ENCODE data around the gene FAM177B. TPM values are rescaled to one million over a fixed set of nuclear protein-coding genes. Genes with fewer than 3 reads are reported as not detected.
"Not testable (repeated sequence)": the region's sequence is repeated elsewhere in the genome, so short reads cannot be mapped to it uniquely, and the experiment has no call there.

Gene FAM177B
- polyA plus RNA-seq, 1 experiment, result not detected

DNA sequence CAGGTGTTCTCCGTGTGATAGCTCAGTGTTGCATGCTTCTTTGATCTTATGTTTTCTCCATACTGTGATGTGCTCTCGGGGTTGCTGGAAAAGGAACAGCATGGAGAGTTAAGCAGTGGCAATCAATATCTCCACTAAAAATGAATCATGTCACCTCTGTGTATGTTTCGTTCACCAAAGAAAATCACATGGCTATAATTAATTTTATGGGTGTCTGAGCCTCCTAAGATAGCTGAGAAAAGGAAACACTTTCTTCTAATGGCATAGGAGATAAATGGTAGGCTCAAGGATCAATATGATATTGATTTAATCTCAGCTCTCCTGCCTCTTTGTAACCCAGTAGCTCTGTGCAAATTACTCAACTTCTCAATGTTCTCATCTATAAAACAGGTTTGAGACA, 14.3 kb downstream of the FAM177B start:
- no peaks in the 10 kb centered on the region for H3K27me3 ChIP-seq (ENCODE audit: control insufficient read depth, insufficient read depth, low read length)
- ChIA-PET POLR2A (no interaction called here), CTCF (interaction anchor here (1.4 to 2.3 kb wide), 5 partner anchors 15 to 339 kb away, joined by 3 to 11 read pairs (median 6); partner anchors contain the start of gene FAM177B)
- H3K4me3 ChIP-seq (ENCODE audit: low read depth, low read length), result no peak overlapping the region
- TF ChIP-seq, protein P1, sequence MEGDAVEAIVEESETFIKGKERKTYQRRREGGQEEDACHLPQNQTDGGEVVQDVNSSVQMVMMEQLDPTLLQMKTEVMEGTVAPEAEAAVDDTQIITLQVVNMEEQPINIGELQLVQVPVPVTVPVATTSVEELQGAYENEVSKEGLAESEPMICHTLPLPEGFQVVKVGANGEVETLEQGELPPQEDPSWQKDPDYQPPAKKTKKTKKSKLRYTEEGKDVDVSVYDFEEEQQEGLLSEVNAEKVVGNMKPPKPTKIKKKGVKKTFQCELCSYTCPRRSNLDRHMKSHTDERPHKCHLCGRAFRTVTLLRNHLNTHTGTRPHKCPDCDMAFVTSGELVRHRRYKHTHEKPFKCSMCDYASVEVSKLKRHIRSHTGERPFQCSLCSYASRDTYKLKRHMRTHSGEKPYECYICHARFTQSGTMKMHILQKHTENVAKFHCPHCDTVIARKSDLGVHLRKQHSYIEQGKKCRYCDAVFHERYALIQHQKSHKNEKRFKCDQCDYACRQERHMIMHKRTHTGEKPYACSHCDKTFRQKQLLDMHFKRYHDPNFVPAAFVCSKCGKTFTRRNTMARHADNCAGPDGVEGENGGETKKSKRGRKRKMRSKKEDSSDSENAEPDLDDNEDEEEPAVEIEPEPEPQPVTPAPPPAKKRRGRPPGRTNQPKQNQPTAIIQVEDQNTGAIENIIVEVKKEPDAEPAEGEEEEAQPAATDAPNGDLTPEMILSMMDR (IDR thresholded peaks at IDR 0.05; ENCODE audit: insufficient read depth, low read depth, low read length), result no peak
- no peaks in the 10 kb centered on the region for H3K36me3 ChIP-seq (ENCODE audit: control insufficient read depth, insufficient read depth, low read length)
- DNase-seq (ENCODE audit: low read depth), result no peak

DNA sequence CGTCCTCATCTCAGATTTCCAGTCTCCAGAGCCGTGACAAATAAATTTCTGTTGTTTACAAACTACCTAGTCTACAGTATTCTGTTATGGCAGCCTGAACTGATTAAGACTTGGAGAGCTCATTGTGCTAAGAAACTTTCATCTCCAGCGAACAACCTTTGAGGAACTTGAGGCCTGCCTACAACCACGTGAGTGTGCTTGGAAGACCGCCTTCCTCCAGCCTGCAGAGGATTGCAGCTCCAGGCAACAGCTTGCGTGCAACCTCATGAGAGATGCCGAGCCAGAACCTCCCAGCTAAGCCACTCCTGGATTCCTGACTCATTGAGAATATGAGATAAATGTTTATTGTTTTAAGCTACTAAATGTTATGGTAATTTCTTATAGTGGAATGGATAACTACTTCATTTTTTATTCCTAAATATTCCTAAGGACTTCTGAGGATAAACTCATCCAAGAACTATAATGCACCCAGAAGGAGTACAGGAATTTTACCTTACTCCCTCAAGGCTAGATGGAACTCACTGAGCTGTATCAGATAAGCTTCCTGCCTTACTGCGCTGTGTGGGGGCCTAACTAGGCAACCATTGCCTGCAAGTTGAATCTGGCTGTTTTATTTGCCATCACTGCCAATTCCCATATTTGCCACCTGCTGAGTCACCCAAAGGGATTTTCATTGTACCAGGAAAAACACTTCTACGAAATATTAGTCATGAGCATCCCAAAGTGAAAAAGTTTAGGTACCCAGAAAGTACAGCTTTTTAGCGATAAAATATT, 17.6 kb downstream of the FAM177B start:
- ChIA-PET CTCF (interaction anchor here (0.6 to 1.1 kb wide), 3 partner anchors 11 to 18 kb away, joined by 3 read pairs; partner anchors contain the start of gene FAM177B), POLR2A (no interaction called here)
- Histone ChIP-seq H3K4me3 (ENCODE audit: low read depth, low read length) (no peak overlapping the region), H3K27me3 (ENCODE audit: control insufficient read depth, insufficient read depth, low read length) (no peaks in the 10 kb centered on the region), H3K36me3 (ENCODE audit: control insufficient read depth, insufficient read depth, low read length) (no peaks in the 10 kb centered on the region)
- peak; percentile 98 for DNase-seq (ENCODE audit: low read depth)
- TF ChIP-seq, protein P1 (IDR thresholded peaks at IDR 0.05; ENCODE audit: insufficient read depth, low read depth, low read length), result no peak

DNA sequence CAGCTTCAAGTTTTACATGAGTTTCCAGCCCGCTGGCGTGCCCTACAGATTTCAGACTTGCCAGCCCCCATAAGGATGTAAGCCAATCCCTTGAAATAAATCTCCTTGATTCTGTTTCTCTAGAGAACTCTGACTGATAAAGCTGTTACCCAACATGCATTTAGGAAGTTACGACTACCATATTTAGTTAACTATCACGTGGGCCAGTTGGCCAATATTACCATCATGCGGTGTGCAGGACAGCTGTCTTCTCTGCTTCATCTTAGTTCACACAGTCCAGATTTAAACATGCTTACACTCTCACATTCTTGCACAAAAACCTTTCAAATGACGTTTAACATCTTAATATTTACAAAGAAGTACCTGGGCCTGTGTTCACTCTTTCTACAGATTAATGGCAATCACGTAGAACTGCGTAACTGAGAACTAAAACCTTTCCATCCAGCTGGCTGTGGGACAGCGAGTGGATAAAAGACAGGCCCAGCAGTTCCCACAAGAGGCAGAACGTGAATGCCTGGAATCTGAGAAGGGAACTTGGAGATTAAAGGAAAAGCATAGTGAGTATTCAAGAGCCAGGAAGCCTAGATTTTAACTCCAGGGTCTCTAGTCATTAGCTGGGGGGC, 20.8 kb downstream of the FAM177B start:
- POLR2A ChIA-PET, result no interaction called here
- H3K27me3 ChIP-seq (ENCODE audit: control insufficient read depth, insufficient read depth, low read length), result no peaks in the 10 kb centered on the region; the same call in 1 of the 2 replicates
- no peak for DNase-seq (ENCODE audit: low read depth)
- H3K36me3 ChIP-seq (ENCODE audit: control insufficient read depth, insufficient read depth, low read length), result no peaks in the 10 kb centered on the region
- CTCF ChIA-PET, result interaction anchor here (1.4 kb wide), 1 partner anchor 11 kb away, joined by 4 read pairs; no protein-coding TSS in a partner anchor
- H3K4me3 ChIP-seq (ENCODE audit: low read depth, low read length), result no peak overlapping the region
- TF ChIP-seq, protein P1 (IDR thresholded peaks at IDR 0.05; ENCODE audit: insufficient read depth, low read depth, low read length), result no peak

DNA sequence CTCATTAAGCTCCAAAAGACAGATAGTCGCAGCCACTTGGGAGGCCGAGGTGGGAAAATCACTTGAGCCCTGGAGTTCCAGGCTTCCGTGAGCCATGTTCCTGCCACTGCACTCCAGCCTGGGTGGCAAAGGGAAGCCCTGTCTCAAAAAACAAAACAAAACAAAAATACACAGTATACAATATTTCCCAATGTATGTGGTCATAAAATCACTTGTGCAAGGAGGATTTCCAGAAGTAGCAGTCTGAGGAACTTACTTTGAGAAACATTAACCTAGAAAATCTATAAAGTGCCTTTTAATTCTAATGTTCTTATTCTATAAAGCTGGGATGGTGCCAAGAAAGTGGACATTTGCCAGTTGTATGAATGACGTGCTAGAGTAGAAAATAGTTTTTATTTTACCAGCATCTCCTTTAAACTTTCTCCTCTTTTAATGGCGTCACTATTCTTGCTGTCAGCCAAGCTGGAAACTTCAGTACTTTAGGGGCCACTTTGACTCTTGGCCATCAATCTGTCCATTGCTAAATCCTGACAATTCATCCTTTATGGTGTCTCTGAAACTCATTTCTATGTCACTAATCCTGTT, 22.5 kb downstream of the FAM177B start:
- CTCF ChIA-PET, result no interaction called here
- no peaks in the 10 kb centered on the region for H3K36me3 ChIP-seq (ENCODE audit: control insufficient read depth, insufficient read depth, low read length)
- POLR2A ChIA-PET, result no interaction called here
- no peak for DNase-seq (ENCODE audit: low read depth)
- no peak overlapping the region for H3K4me3 ChIP-seq (ENCODE audit: low read depth, low read length)
- TF ChIP-seq, protein P1 (IDR thresholded peaks at IDR 0.05; ENCODE audit: insufficient read depth, low read depth, low read length), result no peak
- no peaks in the 10 kb centered on the region; the same call in 1 of the 2 replicates for H3K27me3 ChIP-seq (ENCODE audit: control insufficient read depth, insufficient read depth, low read length)

DNA sequence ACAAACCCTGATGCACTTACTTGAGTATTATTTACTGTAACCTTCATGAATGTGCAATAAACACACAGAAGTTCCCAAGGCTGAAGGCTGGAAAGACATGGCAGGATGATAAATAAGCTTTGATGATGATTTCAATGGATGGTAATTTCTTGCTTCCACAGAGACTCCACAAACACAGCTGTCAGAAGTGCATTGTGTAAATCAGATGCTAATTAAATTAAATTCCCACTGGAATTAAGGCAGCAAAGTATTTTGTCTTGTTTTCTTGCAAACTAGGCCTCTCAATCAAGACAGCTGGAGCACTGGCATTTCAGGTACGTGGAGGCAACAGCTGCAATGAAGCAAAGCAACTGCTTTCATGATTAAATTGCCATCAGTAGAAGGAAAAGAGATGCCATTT, 24.1 kb downstream of the FAM177B start:
- Histone ChIP-seq H3K36me3 (ENCODE audit: control insufficient read depth, insufficient read depth, low read length) (no peaks in the 10 kb centered on the region), H3K27me3 (ENCODE audit: control insufficient read depth, insufficient read depth, low read length) (no peaks in the 10 kb centered on the region; the same call in 1 of the 2 replicates), H3K4me3 (ENCODE audit: low read depth, low read length) (no peak overlapping the region)
- ChIA-PET POLR2A (no interaction called here), CTCF (no interaction called here)
- no peak for DNase-seq (ENCODE audit: low read depth)
- TF ChIP-seq, protein P1 (IDR thresholded peaks at IDR 0.05; ENCODE audit: insufficient read depth, low read depth, low read length), result no peak

DNA sequence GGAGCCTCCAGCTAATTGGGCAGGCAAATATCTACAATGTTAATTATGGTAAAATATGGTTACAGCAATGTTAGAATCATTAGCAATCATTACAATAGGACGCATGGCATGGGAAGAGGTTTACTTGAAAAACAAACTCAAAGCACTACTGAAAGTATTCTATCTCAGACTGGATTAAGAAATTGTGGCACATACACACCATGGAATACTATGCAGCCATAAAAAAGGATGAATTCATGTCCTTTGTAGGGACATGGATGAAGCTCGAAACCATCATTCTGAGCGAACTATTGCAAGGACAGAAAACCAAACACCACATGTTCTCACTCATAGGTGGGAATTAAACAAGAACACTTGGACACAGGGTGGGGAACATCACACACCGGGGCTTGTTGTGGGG, 25.2 kb downstream of the FAM177B start:
- H3K36me3 ChIP-seq (ENCODE audit: control insufficient read depth, insufficient read depth, low read length); H3K4me3 ChIP-seq (ENCODE audit: low read depth, low read length); POLR2A ChIA-PET; CTCF ChIA-PET; H3K27me3 ChIP-seq (ENCODE audit: control insufficient read depth, insufficient read depth, low read length); DNase-seq (ENCODE audit: low read depth): not testable (repeated sequence)
